Upper lobe of left lung (tissue), 4 donors: ENCODE measurements around the gene PID1.

ENCODE experiments used
- EP300 ChIP-seq, 4 donors: sonication (generic); formaldehyde crosslinking; IDR thresholded peaks; one replicate each; pipeline ENCODE4 v1.5.1; 2017; ENCODE audit warnings: antibody characterized with exemption in 4 of 4, control low read depth in 2 of 4
- POLR2A ChIP-seq, 4 donors: fragments of 450-650 bp; IDR thresholded peaks; one replicate each; pipeline ENCODE4 v1.5.1; 2016 to 2017; ENCODE audit warnings: antibody characterized with exemption in 4 of 4, mild to moderate bottlenecking in 2 of 4
- POLR2AphosphoS5 ChIP-seq, 2 donors: sonication (generic); formaldehyde crosslinking; IDR thresholded peaks; one replicate each; pipeline ENCODE4 v1.5.1; 2017; ENCODE audit warnings: antibody characterized with exemption in 2 of 2
- TF ChIP-seq, protein P1 (sequence below), 6 experiments: fragments of 450-650 bp in 4 of 6; fragments of 200-600 bp in 2 of 6; sonication (generic) in 2 of 6; IDR thresholded peaks; one replicate each; pipeline ENCODE4 v1.5.1; 2016 to 2019; ENCODE audit warnings: antibody characterized with exemption in 6 of 6

DNA sequence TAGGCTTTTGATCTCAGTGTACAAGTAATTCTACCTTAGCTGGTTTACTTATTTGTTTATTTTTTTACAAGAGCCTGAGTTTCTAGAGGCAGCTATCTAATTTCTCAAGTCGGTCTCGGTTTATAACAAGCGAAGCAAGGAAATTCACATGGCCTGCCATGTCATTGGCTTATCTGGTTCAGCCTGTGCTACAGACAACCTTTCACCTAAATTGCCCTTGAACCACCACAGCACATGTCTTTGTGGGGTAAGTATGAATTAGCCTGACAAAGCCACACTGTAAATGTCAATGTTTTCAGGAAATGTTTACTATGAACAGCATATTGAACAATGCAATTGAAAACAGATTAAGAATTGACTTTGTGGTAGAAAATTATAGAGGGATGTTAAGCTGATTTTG, 167.1 kb downstream of the PID1 start:
- TF ChIP-seq EP300 (IDR thresholded peaks at IDR 0.05) (no peak), POLR2AphosphoS5 (IDR thresholded peaks at IDR 0.05) (no peak), POLR2A (IDR thresholded peaks at IDR 0.05) (no peak)
- TF ChIP-seq, protein P1, sequence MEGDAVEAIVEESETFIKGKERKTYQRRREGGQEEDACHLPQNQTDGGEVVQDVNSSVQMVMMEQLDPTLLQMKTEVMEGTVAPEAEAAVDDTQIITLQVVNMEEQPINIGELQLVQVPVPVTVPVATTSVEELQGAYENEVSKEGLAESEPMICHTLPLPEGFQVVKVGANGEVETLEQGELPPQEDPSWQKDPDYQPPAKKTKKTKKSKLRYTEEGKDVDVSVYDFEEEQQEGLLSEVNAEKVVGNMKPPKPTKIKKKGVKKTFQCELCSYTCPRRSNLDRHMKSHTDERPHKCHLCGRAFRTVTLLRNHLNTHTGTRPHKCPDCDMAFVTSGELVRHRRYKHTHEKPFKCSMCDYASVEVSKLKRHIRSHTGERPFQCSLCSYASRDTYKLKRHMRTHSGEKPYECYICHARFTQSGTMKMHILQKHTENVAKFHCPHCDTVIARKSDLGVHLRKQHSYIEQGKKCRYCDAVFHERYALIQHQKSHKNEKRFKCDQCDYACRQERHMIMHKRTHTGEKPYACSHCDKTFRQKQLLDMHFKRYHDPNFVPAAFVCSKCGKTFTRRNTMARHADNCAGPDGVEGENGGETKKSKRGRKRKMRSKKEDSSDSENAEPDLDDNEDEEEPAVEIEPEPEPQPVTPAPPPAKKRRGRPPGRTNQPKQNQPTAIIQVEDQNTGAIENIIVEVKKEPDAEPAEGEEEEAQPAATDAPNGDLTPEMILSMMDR (IDR thresholded peaks at IDR 0.05): no peak
